Stomach (tissue), 4 donors: Measurements from ENCODE around the gene CDRT4.

Experiments used
- EP300 ChIP-seq: sonication (generic); formaldehyde crosslinking; IDR thresholded peaks from one replicate; pipeline ENCODE4 v1.6.1; 2017; ENCODE audit warnings: antibody characterized with exemption
- POLR2A ChIP-seq, 4 donors: fragments of 450-650 bp; IDR thresholded peaks; one replicate each; pipeline ENCODE4 v1.6.1; 2016; ENCODE audit warnings: antibody characterized with exemption in 4 of 4, control low read depth in 2 of 4, mild to moderate bottlenecking in 1 of 4, moderate library complexity in 1 of 4
- POLR2AphosphoS5 ChIP-seq, 3 donors: sonication (generic); formaldehyde crosslinking; IDR thresholded peaks; one replicate each; pipeline ENCODE4 v1.6.1; 2016; ENCODE audit warnings: antibody characterized with exemption in 3 of 3
- TF ChIP-seq, protein P1 (sequence below), 7 experiments: fragments of 450-650 bp in 4 of 7; fragments of 200-600 bp in 3 of 7; sonication (generic) in 3 of 7; IDR thresholded peaks; one replicate each; pipeline ENCODE4 v1.5.1; 2016 to 2019; ENCODE audit warnings: antibody characterized with exemption in 7 of 7, control low read depth in 2 of 7, mild to moderate bottlenecking in 1 of 7

DNA sequence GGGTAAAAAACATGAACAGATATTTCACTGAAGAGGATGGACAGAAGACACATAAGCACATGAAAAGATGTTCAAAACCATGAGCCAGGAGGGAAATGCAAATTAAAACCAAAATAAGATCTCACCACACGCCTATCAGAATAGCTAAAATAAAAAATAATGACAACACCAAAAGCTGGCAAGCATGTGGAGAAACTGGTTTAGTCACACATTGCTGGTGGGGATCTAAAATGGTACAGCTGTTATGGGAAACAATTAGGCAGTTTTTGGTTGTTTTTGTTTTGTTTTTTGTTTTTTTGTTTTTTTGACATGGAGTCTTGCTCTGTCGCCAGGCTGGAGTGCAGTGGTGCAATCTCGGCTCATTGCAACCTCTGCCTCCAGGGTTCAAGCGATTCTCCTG, 81.3 kb downstream of the CDRT4 start:
- TF ChIP-seq, protein P1, sequence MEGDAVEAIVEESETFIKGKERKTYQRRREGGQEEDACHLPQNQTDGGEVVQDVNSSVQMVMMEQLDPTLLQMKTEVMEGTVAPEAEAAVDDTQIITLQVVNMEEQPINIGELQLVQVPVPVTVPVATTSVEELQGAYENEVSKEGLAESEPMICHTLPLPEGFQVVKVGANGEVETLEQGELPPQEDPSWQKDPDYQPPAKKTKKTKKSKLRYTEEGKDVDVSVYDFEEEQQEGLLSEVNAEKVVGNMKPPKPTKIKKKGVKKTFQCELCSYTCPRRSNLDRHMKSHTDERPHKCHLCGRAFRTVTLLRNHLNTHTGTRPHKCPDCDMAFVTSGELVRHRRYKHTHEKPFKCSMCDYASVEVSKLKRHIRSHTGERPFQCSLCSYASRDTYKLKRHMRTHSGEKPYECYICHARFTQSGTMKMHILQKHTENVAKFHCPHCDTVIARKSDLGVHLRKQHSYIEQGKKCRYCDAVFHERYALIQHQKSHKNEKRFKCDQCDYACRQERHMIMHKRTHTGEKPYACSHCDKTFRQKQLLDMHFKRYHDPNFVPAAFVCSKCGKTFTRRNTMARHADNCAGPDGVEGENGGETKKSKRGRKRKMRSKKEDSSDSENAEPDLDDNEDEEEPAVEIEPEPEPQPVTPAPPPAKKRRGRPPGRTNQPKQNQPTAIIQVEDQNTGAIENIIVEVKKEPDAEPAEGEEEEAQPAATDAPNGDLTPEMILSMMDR (IDR thresholded peaks at IDR 0.05) = no peak
- TF ChIP-seq POLR2A (IDR thresholded peaks at IDR 0.05) (no peak), EP300 (no peak), POLR2AphosphoS5 (IDR thresholded peaks at IDR 0.05) (no peak)
